ENCODE results near the gene NUP93. TPM values are rescaled to one million over a fixed set of nuclear protein-coding genes. Genes with fewer than 3 reads are reported as not detected.

NUP93 gene
- polyA plus RNA-seq, 1 of the 3 experiments (the other 2 are of a cell fraction), result 43.1 TPM

DNA sequence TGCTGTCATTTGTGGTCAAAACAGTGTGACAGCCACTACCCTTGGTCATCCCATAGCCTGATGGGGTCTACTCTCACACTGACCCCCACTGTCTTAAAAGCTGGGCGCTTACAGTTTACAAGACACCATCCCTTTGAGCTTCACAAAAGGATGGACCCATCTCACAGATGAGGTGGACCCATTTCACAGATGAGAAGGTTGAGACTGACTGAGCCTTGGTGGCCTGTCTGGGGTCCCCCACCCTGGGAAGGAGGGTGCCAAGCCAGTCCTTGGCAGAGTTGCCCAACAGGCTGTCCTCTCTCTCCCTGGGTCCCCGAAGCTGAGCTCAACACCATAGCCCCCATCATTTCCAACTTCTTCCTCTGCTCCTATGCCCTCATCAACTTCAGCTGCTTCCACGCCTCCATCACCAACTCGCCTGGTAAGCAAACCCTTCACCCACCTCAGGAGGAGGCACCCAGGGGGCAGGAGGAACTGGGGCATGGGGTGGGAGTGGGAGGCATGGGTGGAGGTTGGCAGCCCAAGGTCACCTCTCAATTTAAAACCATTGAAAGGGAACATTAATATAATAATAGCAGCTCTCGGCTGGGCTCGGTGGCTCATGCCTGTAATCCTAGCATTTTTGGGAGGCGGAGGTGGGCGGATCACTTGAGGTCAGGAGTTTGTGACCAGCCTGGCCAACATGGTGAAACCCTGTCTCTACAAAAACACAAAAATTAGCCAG lies 152.3 kb downstream of the NUP93 start (continued):
- TF ChIP-seq ZBTB33 (IDR thresholded peaks at IDR 0.05; ENCODE audit: borderline replicate concordance, low read depth), result no peak
- TF ChIP-seq EZH2phosphoT487 (IDR thresholded peaks at IDR 0.05; ENCODE audit: borderline replicate concordance, low read depth), result no peak
- no peak for TF ChIP-seq RAD21 (IDR thresholded peaks at IDR 0.05; ENCODE audit: low read length)
- TF ChIP-seq RFX5 (IDR thresholded peaks at IDR 0.05; ENCODE audit: low read length), result no peak

GRCh38 chr16:56883586-56883985 lies 153.7 kb downstream of the NUP93 start:
- no peak overlapping the region for H3K27ac ChIP-seq (ENCODE audit: low read depth in 2 of 2, low read length in 1 of 2)
- no peaks in the 10 kb centered on the region for H3K4me1 ChIP-seq (ENCODE audit: control insufficient read depth in 1 of 2, insufficient read depth in 2 of 2, low read depth in 1 of 2, low read length in 1 of 2)
- ChIA-PET POLR2A (no interaction called here), CTCF (interaction anchor here (1.4 kb wide), 2 partner anchors 16 to 201 kb away, joined by 3 read pairs; no protein-coding TSS in a partner anchor)
- H3F3A ChIP-seq (replicated peaks; ENCODE audit: insufficient read depth), result no peaks in the 10 kb centered on the region
- H3K4me3 ChIP-seq (ENCODE audit: low read depth in 2 of 2, low read length in 1 of 2), result no peak overlapping the region
- H3K79me2 ChIP-seq (ENCODE audit: insufficient read depth), result no peaks in the 10 kb centered on the region
- H3K9me2 ChIP-seq, result no peaks in the 10 kb centered on the region
- H3K9me3 ChIP-seq, result no peaks in the 10 kb centered on the region
- no peak for DNase-seq
- no peak overlapping the region for H3K4me2 ChIP-seq
- H3K27me3 ChIP-seq (ENCODE audit: insufficient read depth), result no peaks in the 10 kb centered on the region
- no peaks in the 10 kb centered on the region for H3K36me3 ChIP-seq (replicated peaks in 1 of 2; ENCODE audit: control insufficient read depth in 1 of 2, insufficient read depth in 2 of 2, low read length in 1 of 2)
- TF ChIP-seq ELF1 (IDR thresholded peaks at IDR 0.05) (no peak), MXI1 (IDR thresholded peaks at IDR 0.05; ENCODE audit: low read depth, low read length) (no peak), GATA2 (CRISPR knock-in tag; IDR thresholded peaks at IDR 0.05) (no peak), REST (IDR thresholded peaks at IDR 0.05; ENCODE audit: low read depth, low read length) (no peak), MEF2A (IDR thresholded peaks at IDR 0.05; ENCODE audit: borderline replicate concordance, low read depth) (no peak), TEAD4 (IDR thresholded peaks at IDR 0.05; ENCODE audit: borderline replicate concordance, insufficient read depth) (no peak), RFX5 (IDR thresholded peaks at IDR 0.05; ENCODE audit: low read length) (no peak), RCOR1 (IDR thresholded peaks at IDR 0.05; ENCODE audit: low read length) (no peak), GABPA (IDR thresholded peaks at IDR 0.05; ENCODE audit: low read depth) (no peak), TAF1 (IDR thresholded peaks at IDR 0.05; ENCODE audit: borderline replicate concordance, low read depth, low read length) (no peak)
- TF ChIP-seq, protein P1, sequence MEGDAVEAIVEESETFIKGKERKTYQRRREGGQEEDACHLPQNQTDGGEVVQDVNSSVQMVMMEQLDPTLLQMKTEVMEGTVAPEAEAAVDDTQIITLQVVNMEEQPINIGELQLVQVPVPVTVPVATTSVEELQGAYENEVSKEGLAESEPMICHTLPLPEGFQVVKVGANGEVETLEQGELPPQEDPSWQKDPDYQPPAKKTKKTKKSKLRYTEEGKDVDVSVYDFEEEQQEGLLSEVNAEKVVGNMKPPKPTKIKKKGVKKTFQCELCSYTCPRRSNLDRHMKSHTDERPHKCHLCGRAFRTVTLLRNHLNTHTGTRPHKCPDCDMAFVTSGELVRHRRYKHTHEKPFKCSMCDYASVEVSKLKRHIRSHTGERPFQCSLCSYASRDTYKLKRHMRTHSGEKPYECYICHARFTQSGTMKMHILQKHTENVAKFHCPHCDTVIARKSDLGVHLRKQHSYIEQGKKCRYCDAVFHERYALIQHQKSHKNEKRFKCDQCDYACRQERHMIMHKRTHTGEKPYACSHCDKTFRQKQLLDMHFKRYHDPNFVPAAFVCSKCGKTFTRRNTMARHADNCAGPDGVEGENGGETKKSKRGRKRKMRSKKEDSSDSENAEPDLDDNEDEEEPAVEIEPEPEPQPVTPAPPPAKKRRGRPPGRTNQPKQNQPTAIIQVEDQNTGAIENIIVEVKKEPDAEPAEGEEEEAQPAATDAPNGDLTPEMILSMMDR (IDR thresholded peaks at IDR 0.05), result no peak
- TF ChIP-seq, protein P2, sequence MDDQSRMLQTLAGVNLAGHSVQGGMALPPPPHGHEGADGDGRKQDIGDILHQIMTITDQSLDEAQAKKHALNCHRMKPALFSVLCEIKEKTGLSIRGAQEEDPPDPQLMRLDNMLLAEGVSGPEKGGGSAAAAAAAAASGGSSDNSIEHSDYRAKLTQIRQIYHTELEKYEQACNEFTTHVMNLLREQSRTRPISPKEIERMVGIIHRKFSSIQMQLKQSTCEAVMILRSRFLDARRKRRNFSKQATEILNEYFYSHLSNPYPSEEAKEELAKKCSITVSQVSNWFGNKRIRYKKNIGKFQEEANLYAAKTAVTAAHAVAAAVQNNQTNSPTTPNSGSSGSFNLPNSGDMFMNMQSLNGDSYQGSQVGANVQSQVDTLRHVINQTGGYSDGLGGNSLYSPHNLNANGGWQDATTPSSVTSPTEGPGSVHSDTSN (IDR thresholded peaks at IDR 0.05), result no peak
- TF ChIP-seq, protein P3, sequence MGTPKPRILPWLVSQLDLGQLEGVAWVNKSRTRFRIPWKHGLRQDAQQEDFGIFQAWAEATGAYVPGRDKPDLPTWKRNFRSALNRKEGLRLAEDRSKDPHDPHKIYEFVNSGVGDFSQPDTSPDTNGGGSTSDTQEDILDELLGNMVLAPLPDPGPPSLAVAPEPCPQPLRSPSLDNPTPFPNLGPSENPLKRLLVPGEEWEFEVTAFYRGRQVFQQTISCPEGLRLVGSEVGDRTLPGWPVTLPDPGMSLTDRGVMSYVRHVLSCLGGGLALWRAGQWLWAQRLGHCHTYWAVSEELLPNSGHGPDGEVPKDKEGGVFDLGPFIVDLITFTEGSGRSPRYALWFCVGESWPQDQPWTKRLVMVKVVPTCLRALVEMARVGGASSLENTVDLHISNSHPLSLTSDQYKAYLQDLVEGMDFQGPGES (IDR thresholded peaks at IDR 0.05; ENCODE audit: low read depth, low read length), result no peak
- H2AFZ ChIP-seq (ENCODE audit: low read depth), result no peak overlapping the region
- no peaks in the 10 kb centered on the region for H4K20me1 ChIP-seq (ENCODE audit: insufficient read depth)
- 31% methylated on average over 2 of the region's 2 CpGs for WGBS (ENCODE audit: low lambda C conversion rate)
- no peak overlapping the region for H3K9ac ChIP-seq
